ENCODE results near the gene PRKCB.

PRKCB gene

DNA sequence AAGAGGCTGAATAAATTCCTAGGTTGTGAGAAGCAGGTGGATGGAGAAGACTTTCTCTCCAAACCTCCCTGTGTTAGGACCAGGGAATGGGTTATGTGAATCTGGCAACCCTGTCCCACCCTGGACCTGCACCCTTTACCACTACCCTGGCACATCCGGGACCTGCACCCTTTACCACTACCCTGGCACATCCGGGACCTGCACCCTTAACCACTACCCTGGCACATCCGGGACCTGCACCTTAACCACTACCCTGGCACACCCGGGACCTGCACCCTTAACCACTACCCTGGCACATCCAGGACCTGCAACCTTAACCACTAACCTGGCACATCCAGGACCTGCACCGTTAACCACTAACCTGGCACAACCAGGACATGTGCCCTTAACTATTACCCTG is 213.3 kb downstream of the PRKCB start:
- no peak for DNase-seq (ENCODE audit: low spot score)

GRCh38 chr16:24051125-24051524 is 215.3 kb downstream of the PRKCB start:
- no peak for DNase-seq (ENCODE audit: low spot score)

GRCh38 chr16:24052329-24053098 is 216.7 kb downstream of the PRKCB start:
- DNase-seq (ENCODE audit: low spot score): no peak

DNA sequence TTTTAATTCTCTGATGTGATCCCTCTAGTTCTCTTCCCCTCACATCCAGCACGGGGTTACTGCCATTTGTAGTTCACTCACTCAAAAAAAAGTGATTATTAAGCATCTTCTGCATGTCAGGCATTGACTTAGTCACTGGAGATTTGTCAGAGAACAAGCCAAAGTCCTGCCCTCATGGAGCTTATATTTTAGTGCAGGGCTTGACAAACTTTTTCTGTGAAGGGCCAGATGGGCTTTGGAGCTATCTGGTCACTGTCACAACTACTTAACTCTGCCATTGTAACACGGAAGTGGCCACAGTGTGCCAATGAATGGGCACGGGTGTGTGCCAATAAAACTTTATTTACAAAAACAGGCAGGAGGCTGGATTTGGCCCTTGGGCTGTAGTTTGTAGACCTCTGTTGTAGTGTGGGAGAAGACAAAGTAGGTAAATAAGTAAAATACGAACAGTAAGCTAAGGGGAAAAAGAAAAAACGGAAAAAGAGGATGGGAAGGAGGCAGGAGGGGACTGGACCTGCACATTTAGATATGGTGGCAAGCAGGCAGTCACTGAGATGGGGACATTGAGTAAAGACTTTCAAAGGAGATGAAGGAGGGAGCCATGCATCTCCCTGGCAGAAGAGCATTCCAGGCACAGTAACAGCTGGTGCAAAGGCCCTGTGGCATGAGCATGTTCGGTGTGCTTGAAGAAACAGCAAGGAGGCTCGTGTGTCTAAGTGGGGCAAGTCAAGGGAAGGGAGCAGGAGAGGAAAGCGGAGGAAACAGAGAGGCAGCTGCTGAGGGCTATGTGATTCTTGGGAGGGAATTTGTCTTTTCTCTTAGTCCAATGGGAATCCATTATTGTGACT is 217.5 kb downstream of the PRKCB start:
- no peak for DNase-seq (ENCODE audit: low spot score)

GRCh38 chr16:24054741-24055491 is 219.1 kb downstream of the PRKCB start:
- DNase-seq (ENCODE audit: low spot score): no peak

- DNase-seq (ENCODE audit: low spot score): no peak
Measured at GRCh38 chr16:24062270-24062817, 226.6 kb downstream of the PRKCB start.

- DNase-seq (ENCODE audit: low spot score): no peak
Measured at GRCh38 chr16:24069036-24069590, 233.3 kb downstream of the PRKCB start.

GRCh38 chr16:24070851-24071250 is 235.1 kb downstream of the PRKCB start:
- peak; percentile 13 for DNase-seq (ENCODE audit: low spot score)

DNA sequence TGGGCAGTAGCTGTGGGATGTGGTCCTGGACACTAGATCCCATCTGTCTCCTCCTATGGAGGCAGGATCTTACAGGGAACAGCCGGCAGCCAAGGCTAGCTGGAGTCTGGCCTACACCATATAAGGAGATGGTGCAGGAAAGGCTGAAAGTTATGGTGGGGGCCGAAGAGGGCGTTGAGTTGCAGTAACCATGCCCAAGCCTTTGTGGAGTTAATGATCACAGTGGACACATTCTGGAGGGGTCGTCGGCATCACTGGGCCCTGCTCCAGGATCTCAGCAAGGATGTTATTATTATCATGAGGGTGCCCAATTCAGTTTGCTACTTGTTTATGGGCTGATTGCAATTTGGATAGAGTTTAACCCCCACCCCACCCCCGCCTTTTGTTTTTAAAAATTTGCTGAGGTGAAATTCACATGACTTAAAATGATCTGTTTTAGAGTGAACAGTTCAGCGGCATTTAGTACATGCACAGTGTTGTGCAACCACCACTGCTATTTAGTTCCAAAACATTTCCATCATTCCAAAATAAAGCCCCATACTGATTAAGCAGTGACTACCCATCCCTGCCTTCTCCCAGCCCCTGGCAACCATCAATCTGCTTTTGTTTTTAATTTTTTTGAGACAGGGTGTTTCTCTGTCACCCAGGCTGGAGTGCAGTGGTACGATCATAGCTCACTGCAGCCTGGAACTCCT is 236.0 kb downstream of the PRKCB start:
- no peak for DNase-seq (ENCODE audit: low spot score)

- DNase-seq (ENCODE audit: low spot score): no peak
Measured at GRCh38 chr16:24073321-24073720, 237.5 kb downstream of the PRKCB start.

- no peak for DNase-seq (ENCODE audit: low spot score)
Measured at GRCh38 chr16:24074574-24074973, 238.8 kb downstream of the PRKCB start.

- DNase-seq (ENCODE audit: low spot score): no peak
Measured at GRCh38 chr16:24075302-24075701, 239.5 kb downstream of the PRKCB start.

- no peak for DNase-seq (ENCODE audit: low spot score)
Measured at GRCh38 chr16:24075931-24076716, 240.3 kb downstream of the PRKCB start.

DNA sequence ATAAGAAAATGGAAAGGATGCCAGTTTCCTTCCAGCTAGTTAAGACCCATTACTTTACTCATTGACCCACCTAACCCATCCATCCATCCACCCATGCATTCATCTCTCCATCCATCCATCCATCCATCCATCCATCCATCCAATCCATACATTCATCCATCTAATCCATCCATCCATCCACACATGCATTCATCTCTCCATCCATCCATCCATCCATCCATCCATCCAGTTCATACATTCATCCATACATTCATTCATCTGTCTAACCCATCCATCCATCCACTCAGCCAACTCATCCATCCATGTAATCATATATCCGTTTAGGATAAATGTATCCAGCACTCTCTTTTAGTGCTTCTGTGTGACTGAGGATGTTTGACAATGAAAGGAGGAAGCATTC is 241.5 kb downstream of the PRKCB start:
- DNase-seq (ENCODE audit: low spot score): no peak

- no peak for DNase-seq (ENCODE audit: low spot score)
Measured at GRCh38 chr16:24077966-24078365, 242.2 kb downstream of the PRKCB start.

DNA sequence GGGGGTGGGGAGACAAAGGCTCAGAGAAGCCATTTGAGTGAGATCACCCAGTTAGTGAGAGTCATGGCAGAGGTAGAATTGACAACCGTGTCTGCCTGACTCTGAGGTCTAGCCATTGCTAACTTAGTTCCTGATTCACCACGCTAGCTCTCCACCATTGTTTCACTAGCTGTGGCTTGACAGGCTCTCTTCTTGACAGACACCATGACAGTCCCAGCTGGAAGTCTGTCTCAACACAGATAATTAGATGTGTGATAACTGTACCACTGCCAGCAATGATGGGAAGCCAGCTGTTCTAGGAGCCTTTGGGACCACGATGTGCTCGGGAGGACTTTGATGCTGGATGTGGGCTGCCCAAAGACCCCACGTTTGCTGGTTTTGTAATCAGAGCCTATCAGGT is 249.9 kb downstream of the PRKCB start:
- no peak for DNase-seq (ENCODE audit: low spot score)

DNA sequence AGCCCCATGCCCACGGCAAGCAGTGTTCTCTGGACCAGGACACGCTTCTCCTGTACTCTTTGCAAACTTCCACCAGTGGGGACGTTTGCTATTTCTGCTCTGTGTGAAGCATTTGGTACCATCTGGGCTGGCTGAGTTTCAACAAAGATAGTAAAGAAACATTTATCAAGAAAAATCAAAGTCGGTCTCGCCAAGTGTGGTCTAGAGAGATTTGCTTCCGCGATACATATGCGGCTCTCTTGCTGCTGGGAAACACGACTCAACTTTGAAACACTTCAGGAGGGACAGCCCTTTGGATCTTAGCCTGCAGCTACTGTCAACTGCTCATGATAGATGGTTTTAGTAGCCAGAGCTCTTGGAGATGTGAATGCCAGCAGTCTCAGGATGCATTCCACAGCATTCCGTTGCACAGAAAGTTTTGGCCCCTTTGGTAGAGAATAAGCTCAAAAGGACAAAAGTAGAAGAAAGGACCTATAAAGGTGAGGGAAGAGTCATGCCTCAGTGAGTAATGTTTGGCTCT is 252.2 kb downstream of the PRKCB start:
- no peak for DNase-seq (ENCODE audit: low spot score)

GRCh38 chr16:24088767-24089166 is 253.0 kb downstream of the PRKCB start:
- no peak for DNase-seq (ENCODE audit: low spot score)

GRCh38 chr16:24091125-24091524 is 255.3 kb downstream of the PRKCB start:
- DNase-seq (ENCODE audit: low spot score): no peak

DNA sequence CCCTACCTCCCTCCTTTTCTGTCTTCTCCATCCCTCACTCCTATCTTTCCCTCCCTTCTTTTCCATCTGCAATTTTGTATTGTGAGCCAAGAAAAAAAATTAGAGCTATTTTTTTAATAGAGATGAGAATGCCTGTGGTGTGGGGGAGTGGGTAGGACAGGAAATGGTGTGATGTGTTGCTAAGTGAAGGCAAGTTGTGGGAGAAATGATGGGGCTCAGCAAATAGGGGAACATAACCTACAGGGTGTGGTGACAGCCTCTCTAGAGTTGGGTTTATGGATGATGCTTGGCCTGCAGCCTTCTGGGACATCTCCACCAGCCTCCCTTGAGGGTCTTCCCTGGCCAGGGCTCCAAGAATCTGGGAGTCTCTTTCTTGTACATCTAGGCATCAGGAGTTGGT is 257.3 kb downstream of the PRKCB start:
- DNase-seq (ENCODE audit: low spot score): no peak

Measured in hepatic stellate cell (primary cell).